ENCODE measurements around the gene EIF2AK3. TPM values are rescaled to one million over a fixed set of nuclear protein-coding genes. Genes with fewer than 3 reads are reported as not detected.

The EIF2AK3 gene
- total RNA-seq, 1 donor from 2014 or later = 24.0 TPM

GRCh38 chr2:88582030-88582429 lies 45.2 kb downstream of the EIF2AK3 start:
- Histone ChIP-seq H3K27ac (ENCODE audit: low read depth, low read length) (no peak overlapping the region), H3K4me1 (ENCODE audit: control insufficient read depth in 3 of 3, insufficient read depth in 3 of 3, low read length in 3 of 3) (no peaks in the 10 kb centered on the region), H3K36me3 (ENCODE audit: control insufficient read depth in 3 of 3, insufficient read depth in 3 of 3, low read length in 3 of 3) (peaks cover 14 to 48% (median 36%) of the 10 kb centered on the region in 3 donors), H3K4me3 (ENCODE audit: low read length in 3 of 3) (no peak overlapping the region), H3K9ac (ENCODE audit: low read depth in 1 of 3, low read length in 3 of 3) (no peak overlapping the region), H3K27me3 (ENCODE audit: control insufficient read depth in 3 of 3, insufficient read depth in 3 of 3, low read length in 3 of 3) (no peaks in the 10 kb centered on the region), H3K9me3 (ENCODE audit: control insufficient read depth in 3 of 3, low read length in 3 of 3) (no peaks in the 10 kb centered on the region)

DNA sequence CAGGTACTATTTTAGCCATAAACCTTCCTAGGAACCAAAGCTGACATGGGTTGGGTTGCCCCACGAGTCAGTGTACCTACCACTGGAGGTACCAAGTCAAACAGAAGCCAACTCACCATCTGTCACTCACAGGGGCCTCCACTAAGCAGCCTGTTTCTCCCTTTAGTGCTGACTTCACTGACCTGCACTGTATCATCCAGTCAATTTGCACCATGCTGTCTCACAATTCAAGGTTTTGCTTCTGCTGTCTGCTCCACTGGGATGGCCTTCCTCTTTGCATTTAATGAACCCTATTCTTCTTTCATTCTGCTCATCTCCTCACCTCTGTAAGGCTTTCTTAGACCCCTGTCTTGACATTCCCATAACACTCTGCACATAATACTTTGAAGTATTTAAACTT lies 47.2 kb downstream of the EIF2AK3 start:
- Histone ChIP-seq H3K9me3 (ENCODE audit: control insufficient read depth in 3 of 3, low read length in 3 of 3) (no peaks in the 10 kb centered on the region), H3K9ac (ENCODE audit: low read depth in 1 of 3, low read length in 3 of 3) (no peak overlapping the region), H3K36me3 (ENCODE audit: control insufficient read depth in 3 of 3, insufficient read depth in 3 of 3, low read length in 3 of 3) (peaks cover 21 to 50% (median 36%) of the 10 kb centered on the region in 3 donors), H3K27me3 (ENCODE audit: control insufficient read depth in 3 of 3, insufficient read depth in 3 of 3, low read length in 3 of 3) (no peaks in the 10 kb centered on the region), H3K4me1 (ENCODE audit: control insufficient read depth in 3 of 3, insufficient read depth in 3 of 3, low read length in 3 of 3) (no peaks in the 10 kb centered on the region), H3K27ac (ENCODE audit: low read depth, low read length) (no peak overlapping the region), H3K4me3 (ENCODE audit: low read length in 3 of 3) (no peak overlapping the region)

DNA sequence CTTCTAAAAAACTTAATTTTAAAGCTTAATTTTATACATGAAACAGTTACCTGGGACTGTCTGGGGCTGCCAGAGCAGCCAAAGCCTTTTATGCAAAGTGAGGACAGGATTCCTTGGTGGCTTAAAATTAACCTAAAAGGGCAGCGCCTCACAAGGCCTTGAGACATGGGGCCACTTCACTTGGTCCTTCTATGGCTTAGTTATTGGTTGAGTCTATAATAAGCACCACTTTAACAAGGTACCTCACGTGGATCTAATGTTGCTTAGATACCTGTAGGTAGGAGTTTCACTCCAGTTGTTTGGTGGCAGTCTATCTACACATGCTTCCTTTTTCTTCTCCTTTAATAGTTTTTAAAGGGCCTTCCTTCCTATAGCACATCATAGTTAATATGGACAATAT lies 51.6 kb downstream of the EIF2AK3 start:
- Histone ChIP-seq H3K27me3 (ENCODE audit: control insufficient read depth in 3 of 3, insufficient read depth in 3 of 3, low read length in 3 of 3) (no peaks in the 10 kb centered on the region), H3K9ac (ENCODE audit: low read depth in 1 of 3, low read length in 3 of 3) (no peak overlapping the region), H3K27ac (ENCODE audit: low read depth, low read length) (no peak overlapping the region), H3K4me3 (ENCODE audit: low read length in 3 of 3) (no peak overlapping the region), H3K4me1 (ENCODE audit: control insufficient read depth in 3 of 3, insufficient read depth in 3 of 3, low read length in 3 of 3) (no peaks in the 10 kb centered on the region), H3K9me3 (ENCODE audit: control insufficient read depth in 3 of 3, low read length in 3 of 3) (no peaks in the 10 kb centered on the region), H3K36me3 (ENCODE audit: control insufficient read depth in 3 of 3, insufficient read depth in 3 of 3, low read length in 3 of 3) (peaks cover 21 to 49% (median 46%) of the 10 kb centered on the region in 3 donors)

- Histone ChIP-seq H3K9me3 (ENCODE audit: control insufficient read depth in 3 of 3, low read length in 3 of 3) (no peaks in the 10 kb centered on the region), H3K4me1 (ENCODE audit: control insufficient read depth in 3 of 3, insufficient read depth in 3 of 3, low read length in 3 of 3) (no peaks in the 10 kb centered on the region), H3K4me3 (ENCODE audit: low read length in 3 of 3) (no peak overlapping the region), H3K9ac (ENCODE audit: low read depth in 1 of 3, low read length in 3 of 3) (no peak overlapping the region), H3K27me3 (ENCODE audit: control insufficient read depth in 3 of 3, insufficient read depth in 3 of 3, low read length in 3 of 3) (no peaks in the 10 kb centered on the region), H3K27ac (ENCODE audit: low read depth, low read length) (no peak overlapping the region), H3K36me3 (ENCODE audit: control insufficient read depth in 3 of 3, insufficient read depth in 3 of 3, low read length in 3 of 3) (peaks cover 23 to 51% (median 50%) of the 10 kb centered on the region in 3 donors)
Measured at GRCh38 chr2:88575051-88575450, 52.2 kb downstream of the EIF2AK3 start.

- Histone ChIP-seq H3K27me3 (ENCODE audit: control insufficient read depth in 3 of 3, insufficient read depth in 3 of 3, low read length in 3 of 3) (no peaks in the 10 kb centered on the region), H3K4me3 (ENCODE audit: low read length in 3 of 3) (no peak overlapping the region), H3K4me1 (ENCODE audit: control insufficient read depth in 3 of 3, insufficient read depth in 3 of 3, low read length in 3 of 3) (no peaks in the 10 kb centered on the region), H3K36me3 (ENCODE audit: control insufficient read depth in 3 of 3, insufficient read depth in 3 of 3, low read length in 3 of 3) (peaks cover 21 to 54% (median 46%) of the 10 kb centered on the region in 3 donors), H3K9ac (ENCODE audit: low read depth in 1 of 3, low read length in 3 of 3) (no peak overlapping the region), H3K27ac (ENCODE audit: low read depth, low read length) (no peak overlapping the region), H3K9me3 (ENCODE audit: control insufficient read depth in 3 of 3, low read length in 3 of 3) (no peaks in the 10 kb centered on the region)
Measured at GRCh38 chr2:88574445-88574844, 52.8 kb downstream of the EIF2AK3 start.

DNA sequence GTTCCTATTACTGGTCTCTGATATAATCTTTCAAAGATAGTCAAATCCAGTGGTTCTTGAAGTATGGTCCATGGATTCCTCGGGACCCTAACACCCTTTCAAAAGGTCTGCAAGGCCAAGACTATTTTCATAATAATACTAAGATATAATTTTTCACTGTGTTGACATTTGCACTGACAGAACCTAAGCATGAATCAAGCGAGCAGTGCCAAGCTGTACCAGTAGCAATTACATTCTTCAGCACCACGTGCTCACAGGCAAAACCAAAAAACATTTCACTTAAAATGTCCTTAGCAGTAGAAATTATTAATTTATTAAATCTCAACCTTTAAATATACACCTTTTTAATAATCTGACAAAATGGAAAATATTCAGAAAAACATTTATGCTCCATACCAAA lies 59.1 kb downstream of the EIF2AK3 start:
- Histone ChIP-seq H3K4me1 (ENCODE audit: control insufficient read depth in 3 of 3, insufficient read depth in 3 of 3, low read length in 3 of 3) (no peaks in the 10 kb centered on the region), H3K4me3 (ENCODE audit: low read length in 3 of 3) (no peak overlapping the region), H3K9ac (ENCODE audit: low read depth in 1 of 3, low read length in 3 of 3) (no peak overlapping the region), H3K9me3 (ENCODE audit: control insufficient read depth in 3 of 3, low read length in 3 of 3) (no peaks in the 10 kb centered on the region), H3K27ac (ENCODE audit: low read depth, low read length) (no peak overlapping the region), H3K36me3 (ENCODE audit: control insufficient read depth in 3 of 3, insufficient read depth in 3 of 3, low read length in 3 of 3) (peaks cover 6 to 27% (median 16%) of the 10 kb centered on the region in 3 donors), H3K27me3 (ENCODE audit: control insufficient read depth in 3 of 3, insufficient read depth in 3 of 3, low read length in 3 of 3) (no peaks in the 10 kb centered on the region)

- H3K9me3 ChIP-seq (ENCODE audit: control insufficient read depth in 3 of 3, low read length in 3 of 3) = no peaks in the 10 kb centered on the region
- no peaks in the 10 kb centered on the region for H3K27me3 ChIP-seq (ENCODE audit: control insufficient read depth in 3 of 3, insufficient read depth in 3 of 3, low read length in 3 of 3)
- H3K36me3 ChIP-seq (ENCODE audit: control insufficient read depth in 3 of 3, insufficient read depth in 3 of 3, low read length in 3 of 3) = peaks cover 4 to 22% (median 5%) of the 10 kb centered on the region in 3 donors
- no peaks in the 10 kb centered on the region for H3K4me1 ChIP-seq (ENCODE audit: control insufficient read depth in 3 of 3, insufficient read depth in 3 of 3, low read length in 3 of 3)
- H3K9ac ChIP-seq (ENCODE audit: low read depth in 1 of 3, low read length in 3 of 3) = no peak overlapping the region
- no peak overlapping the region for H3K4me3 ChIP-seq (ENCODE audit: low read length in 3 of 3)
- H3K27ac ChIP-seq (ENCODE audit: low read depth, low read length) = no peak overlapping the region
Measured at GRCh38 chr2:88564402-88564801, 62.9 kb downstream of the EIF2AK3 start.

DNA sequence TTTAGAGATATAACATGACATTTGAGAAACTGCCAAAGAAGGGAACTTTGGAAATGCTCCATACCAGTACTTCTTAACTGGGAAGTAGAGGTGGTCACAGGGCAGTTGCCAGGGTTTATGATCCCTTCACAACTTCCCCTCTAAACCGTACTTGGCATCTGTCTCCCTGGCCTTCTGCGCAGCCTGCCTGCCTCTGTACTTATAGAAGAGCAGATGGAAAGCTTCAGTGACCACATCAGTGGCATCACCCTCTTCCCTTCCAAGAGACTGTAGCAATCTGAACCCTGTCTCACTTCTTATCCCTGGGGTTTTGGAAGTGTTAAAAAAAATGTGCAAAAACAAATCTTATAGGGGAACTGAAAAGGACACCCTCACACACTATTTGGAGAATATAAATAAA lies 64.1 kb downstream of the EIF2AK3 start:
- H3K4me3 ChIP-seq (ENCODE audit: low read length in 3 of 3) = no peak overlapping the region
- no peak overlapping the region for H3K27ac ChIP-seq (ENCODE audit: low read depth, low read length)
- H3K4me1 ChIP-seq (ENCODE audit: control insufficient read depth in 3 of 3, insufficient read depth in 3 of 3, low read length in 3 of 3) = no peaks in the 10 kb centered on the region
- H3K9me3 ChIP-seq (ENCODE audit: control insufficient read depth in 3 of 3, low read length in 3 of 3) = no peaks in the 10 kb centered on the region
- no peak overlapping the region for H3K9ac ChIP-seq (ENCODE audit: low read depth in 1 of 3, low read length in 3 of 3)
- peaks cover 6 to 18% (median 8%) of the 10 kb centered on the region in 3 donors for H3K36me3 ChIP-seq (ENCODE audit: control insufficient read depth in 3 of 3, insufficient read depth in 3 of 3, low read length in 3 of 3)
- H3K27me3 ChIP-seq (ENCODE audit: control insufficient read depth in 3 of 3, insufficient read depth in 3 of 3, low read length in 3 of 3) = no peaks in the 10 kb centered on the region

DNA sequence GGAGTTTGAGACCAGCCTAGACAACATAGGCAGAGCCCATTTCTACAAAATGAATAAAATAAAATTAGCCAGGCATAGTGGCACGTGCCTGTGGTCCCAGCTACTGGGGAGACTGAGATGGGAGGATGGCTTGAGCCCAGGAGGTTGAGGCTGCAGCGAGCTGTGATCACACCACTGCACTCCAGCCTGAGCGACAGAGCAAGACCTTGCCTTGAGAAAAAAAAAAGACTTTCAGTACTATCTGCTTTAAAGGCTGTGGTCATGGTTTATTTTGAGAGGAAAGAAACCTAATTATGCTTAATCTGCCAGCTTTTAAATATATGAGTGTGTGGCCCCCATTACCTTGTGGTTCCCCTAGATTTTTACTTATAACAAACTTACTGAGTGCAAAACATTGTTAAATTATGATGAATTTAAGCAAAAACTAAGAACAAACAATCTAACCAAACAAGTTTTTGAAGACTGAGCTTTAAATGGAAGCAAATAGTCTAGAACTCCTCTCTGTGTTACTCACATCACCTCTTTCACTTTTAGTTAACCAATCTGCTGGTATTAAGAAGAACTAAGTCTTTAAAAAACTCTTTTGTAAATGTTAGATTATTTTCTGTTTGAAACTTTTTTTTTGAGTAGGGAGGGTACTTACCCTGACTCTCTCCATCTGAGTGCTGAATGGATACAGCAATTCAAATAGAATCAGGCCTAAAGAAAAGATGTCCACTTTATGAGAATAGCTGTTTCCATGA lies 65.4 kb downstream of the EIF2AK3 start:
- Histone ChIP-seq H3K36me3 (ENCODE audit: control insufficient read depth in 3 of 3, insufficient read depth in 3 of 3, low read length in 3 of 3) (peaks cover 9 to 23% (median 17%) of the 10 kb centered on the region in 3 donors), H3K9ac (ENCODE audit: low read depth in 1 of 3, low read length in 3 of 3) (no peak overlapping the region), H3K4me3 (ENCODE audit: low read length in 3 of 3) (no peak overlapping the region), H3K27me3 (ENCODE audit: control insufficient read depth in 3 of 3, insufficient read depth in 3 of 3, low read length in 3 of 3) (no peaks in the 10 kb centered on the region), H3K27ac (ENCODE audit: low read depth, low read length) (no peak overlapping the region), H3K9me3 (ENCODE audit: control insufficient read depth in 3 of 3, low read length in 3 of 3) (no peaks in the 10 kb centered on the region), H3K4me1 (ENCODE audit: control insufficient read depth in 3 of 3, insufficient read depth in 3 of 3, low read length in 3 of 3) (no peaks in the 10 kb centered on the region)

- H3K4me1 ChIP-seq (ENCODE audit: control insufficient read depth in 3 of 3, insufficient read depth in 3 of 3, low read length in 3 of 3) = no peaks in the 10 kb centered on the region
- H3K36me3 ChIP-seq (ENCODE audit: control insufficient read depth in 3 of 3, insufficient read depth in 3 of 3, low read length in 3 of 3) = peaks cover 16 to 30% (median 24%) of the 10 kb centered on the region in 3 donors
Measured at GRCh38 chr2:88560619-88561307, 66.5 kb downstream of the EIF2AK3 start.

More at GRCh38 chr2:88560619-88561307, 66.5 kb downstream of the EIF2AK3 start:
- Histone ChIP-seq H3K27me3 (ENCODE audit: control insufficient read depth in 3 of 3, insufficient read depth in 3 of 3, low read length in 3 of 3) (no peaks in the 10 kb centered on the region), H3K4me3 (ENCODE audit: low read length in 3 of 3) (no peak overlapping the region), H3K9me3 (ENCODE audit: control insufficient read depth in 3 of 3, low read length in 3 of 3) (no peaks in the 10 kb centered on the region), H3K9ac (ENCODE audit: low read depth in 1 of 3, low read length in 3 of 3) (no peak overlapping the region), H3K27ac (ENCODE audit: low read depth, low read length) (no peak overlapping the region)
